Astrocyte (in vitro differentiated cells and primary cell): ENCODE results near the gene PNKD. TPM values are rescaled to one million over a fixed set of nuclear protein-coding genes. Genes with fewer than 3 reads are reported as not detected.

ENCODE experiments used
- DNase-seq: peaks from one replicate; pipeline ENCODE4 v3.0.0-alpha.2; 2010; ENCODE audit warnings: low read depth
- FAIRE-seq: peaks from 2 replicates; lab custom pipeline; 2011; peaks lifted over from hg19 to GRCh38; lab: Jason Lieb, UNC
- H2AFZ ChIP-seq: 2 replicates; pipeline ENCODE4 v1.6.0; 2012; ENCODE audit warnings: low read depth, low read length, inconsistent platforms
- H3K27ac ChIP-seq: 2 replicates; pipeline ENCODE4 v1.5.1; 2011; ENCODE audit warnings: low read depth, low read length, inconsistent platforms
- H3K27me3 ChIP-seq: 2 replicates; pipeline ENCODE4 v1.6.0; 2011; ENCODE audit warnings: low read length, inconsistent platforms; ENCODE audit not compliant: insufficient read depth
- H3K36me3 ChIP-seq: 2 replicates; pipeline ENCODE4 v1.5.1; 2011; ENCODE audit warnings: low read length, inconsistent platforms; ENCODE audit not compliant: insufficient read depth
- H3K4me1 ChIP-seq: 2 replicates; pipeline ENCODE4 v1.5.1; 2011; ENCODE audit warnings: low read length, inconsistent platforms; ENCODE audit not compliant: insufficient read depth
- H3K4me2 ChIP-seq: 2 replicates; pipeline ENCODE4 v1.6.0; 2012; ENCODE audit warnings: low read length, inconsistent platforms
- H3K4me3 ChIP-seq: 2 replicates; pipeline ENCODE4 v1.5.1; 2011; ENCODE audit warnings: low read depth, mild to moderate bottlenecking, low read length, inconsistent platforms; ENCODE audit not compliant: insufficient read depth
- H3K79me2 ChIP-seq: 2 replicates; pipeline ENCODE4 v1.6.0; 2012; ENCODE audit warnings: mild to moderate bottlenecking, low read length, inconsistent platforms; ENCODE audit not compliant: insufficient read depth
- H3K9ac ChIP-seq: 2 replicates; pipeline ENCODE4 v1.6.0; 2012; ENCODE audit warnings: mild to moderate bottlenecking, low read length, inconsistent platforms
- H3K9me3 ChIP-seq: 2 replicates; pipeline ENCODE4 v1.5.1; 2012; ENCODE audit warnings: low read depth, mild to moderate bottlenecking, low read length, inconsistent platforms; ENCODE audit not compliant: insufficient read depth
- H4K20me1 ChIP-seq: 2 replicates; pipeline ENCODE4 v1.6.0; 2012; ENCODE audit warnings: low read length, inconsistent platforms; ENCODE audit not compliant: insufficient read depth
- H3K27ac Mint-ChIP-seq: one replicate; pipeline ENCODE4 v1.8.0; 2021; ENCODE audit warnings: mild to moderate bottlenecking, mixed read lengths; ENCODE audit not compliant: unreplicated experiment
- H3K27me3 Mint-ChIP-seq: one replicate; pipeline ENCODE4 v1.8.0; 2021; ENCODE audit warnings: low read depth, mixed read lengths; ENCODE audit not compliant: unreplicated experiment
- H3K36me3 Mint-ChIP-seq: one replicate; pipeline ENCODE4 v1.8.0; 2021; ENCODE audit warnings: low read depth, mixed read lengths; ENCODE audit not compliant: unreplicated experiment
- H3K4me1 Mint-ChIP-seq: one replicate; pipeline ENCODE4 v1.8.0; 2021; ENCODE audit warnings: low read depth, mixed read lengths; ENCODE audit not compliant: unreplicated experiment
- H3K4me3 Mint-ChIP-seq: one replicate; pipeline ENCODE4 v1.8.0; 2021; ENCODE audit warnings: mild to moderate bottlenecking, moderate library complexity, mixed read lengths; ENCODE audit not compliant: unreplicated experiment
- H3K9me3 Mint-ChIP-seq: one replicate; pipeline ENCODE4 v1.8.0; 2021; ENCODE audit warnings: mild to moderate bottlenecking, mixed read lengths; ENCODE audit not compliant: unreplicated experiment
- CTCF ChIP-seq: IDR thresholded peaks from 2 replicates; pipeline ENCODE4 v1.5.1; 2011; ENCODE audit warnings: low read depth, mild to moderate bottlenecking, inconsistent platforms, low read length, moderate library complexity; ENCODE audit not compliant: insufficient read depth
- EZH2 ChIP-seq: IDR thresholded peaks from 2 replicates; pipeline ENCODE4 v1.6.1; 2012; ENCODE audit warnings: mild to moderate bottlenecking, low read length, inconsistent platforms; ENCODE audit not compliant: insufficient read depth
- total RNA-seq: library from RNA; stranded (reverse); gene quantifications from 2 replicates; pipeline ENCODE4 v1.2.1, GENCODE V29; 2021

The PNKD gene
- total RNA-seq, 1 donor from 2014 or later, result 40.9 TPM

- H3K27ac Mint-ChIP-seq, result no peak within 1 kb of the TSS
- no peaks in the 10 kb centered on the region for H3K27me3 ChIP-seq
- no peaks in the 10 kb centered on the region for H3K9me3 Mint-ChIP-seq
- H2AFZ ChIP-seq, result peak within 1 kb of the TSS; percentile 86
- H3K4me2 ChIP-seq, result peak within 1 kb of the TSS; percentile 94
- no peaks in the 10 kb centered on the region for H3K27me3 Mint-ChIP-seq
- H3K27ac ChIP-seq, result peak within 1 kb of the TSS; percentile 72
- H3K9me3 ChIP-seq, result no peaks in the 10 kb centered on the region
- H4K20me1 ChIP-seq, result peaks cover 4% of the 10 kb centered on the region
- H3K36me3 ChIP-seq, result no peaks in the 10 kb centered on the region
- H3K79me2 ChIP-seq, result peaks cover 49% of the 10 kb centered on the region
- H3K4me3 ChIP-seq, result peak within 1 kb of the TSS; percentile 79
- H3K36me3 Mint-ChIP-seq, result peaks cover 2% of the 10 kb centered on the region
- no peak for DNase-seq
- peak within 1 kb of the TSS; percentile 87 for H3K9ac ChIP-seq
- peak within 1 kb of the TSS; percentile 78 for H3K4me3 Mint-ChIP-seq
- peaks cover 33% of the 10 kb centered on the region for H3K4me1 ChIP-seq
- FAIRE-seq, result no peak
- peaks cover 12% of the 10 kb centered on the region for H3K4me1 Mint-ChIP-seq
- TF ChIP-seq EZH2 (no peak), CTCF (peak; percentile 68)
These were observed 22.0 kb downstream of the PNKD start, which contains the start of gene TMBIM1 for GRCh38 chr2:218292048-218293014. Gene TMBIM1, minus strand, starts transcription at chr2:218292503. Its CDS starts 10,362 bp downstream, at chr2:218282141.

GRCh38 chr2:218293715-218294429, 23.6 kb downstream of the PNKD start:
- Mint-ChIP-seq H3K9me3 (no peaks in the 10 kb centered on the region), H3K27ac (no peak overlapping the region), H3K4me1 (peaks cover 12% of the 10 kb centered on the region), H3K27me3 (no peaks in the 10 kb centered on the region), H3K4me3 (no peak overlapping the region), H3K36me3 (peaks cover 2% of the 10 kb centered on the region)
- no peak for TF ChIP-seq EZH2
- Histone ChIP-seq H3K9me3 (no peaks in the 10 kb centered on the region), H3K4me3 (no peak overlapping the region), H3K4me2 (no peak overlapping the region), H4K20me1 (peaks cover 4% of the 10 kb centered on the region), H3K9ac (no peak overlapping the region), H3K36me3 (no peaks in the 10 kb centered on the region), H3K4me1 (peaks cover 31% of the 10 kb centered on the region), H3K27ac (no peak overlapping the region), H2AFZ (no peak overlapping the region), H3K27me3 (no peaks in the 10 kb centered on the region), H3K79me2 (peaks cover 37% of the 10 kb centered on the region)
- no peak for DNase-seq
- FAIRE-seq, result no peak

GRCh38 chr2:218294430-218295022, 24.2 kb downstream of the PNKD start:
- H3K36me3 Mint-ChIP-seq, result peaks cover 2% of the 10 kb centered on the region
- no peak overlapping the region for H2AFZ ChIP-seq
- no peaks in the 10 kb centered on the region for H3K9me3 Mint-ChIP-seq
- no peaks in the 10 kb centered on the region for H3K36me3 ChIP-seq
- peaks cover 32% of the 10 kb centered on the region for H3K79me2 ChIP-seq
- FAIRE-seq, result no peak
- H3K4me3 ChIP-seq, result no peak overlapping the region
- no peaks in the 10 kb centered on the region for H3K27me3 Mint-ChIP-seq
- H3K4me2 ChIP-seq, result no peak overlapping the region
- H3K27me3 ChIP-seq, result no peaks in the 10 kb centered on the region
- DNase-seq, result no peak
- H3K4me3 Mint-ChIP-seq, result no peak overlapping the region
- no peak overlapping the region for H3K27ac ChIP-seq
- TF ChIP-seq EZH2 (no peak), CTCF (no peak)
- H3K4me1 Mint-ChIP-seq, result peaks cover 12% of the 10 kb centered on the region
- H3K4me1 ChIP-seq, result peaks cover 31% of the 10 kb centered on the region
- peaks cover 4% of the 10 kb centered on the region for H4K20me1 ChIP-seq
- H3K27ac Mint-ChIP-seq, result no peak overlapping the region
- no peak overlapping the region for H3K9ac ChIP-seq
- H3K9me3 ChIP-seq, result no peaks in the 10 kb centered on the region
